Measurements from ENCODE around the gene PNMA6E.

PNMA6E gene

GRCh38 chrX:153434801-153435200 is 33.7 kb upstream of the PNMA6E start:
- H3K27ac ChIP-seq (ENCODE audit: low read depth, low read length), result no peak overlapping the region
- no peaks in the 10 kb centered on the region for H3K79me2 ChIP-seq (ENCODE audit: control insufficient read depth, insufficient read depth, low read length, unreplicated experiment)
- H3K36me3 ChIP-seq (ENCODE audit: insufficient read depth, low read length), result no peaks in the 10 kb centered on the region
- no peak overlapping the region for H2AFZ ChIP-seq (ENCODE audit: low read length, unreplicated experiment)
- no peak overlapping the region for H3K4me3 ChIP-seq (ENCODE audit: low read depth, low read length)
- no peaks in the 10 kb centered on the region for H3K4me1 ChIP-seq (ENCODE audit: control insufficient read depth, insufficient read depth, low read length, unreplicated experiment)
- H3K27me3 ChIP-seq (ENCODE audit: insufficient read depth, low read length), result peaks cover 7% of the 10 kb centered on the region; the same call in 1 of the 2 replicates

GRCh38 chrX:153433781-153434285 is 32.7 kb upstream of the PNMA6E start:
- no peak overlapping the region for H2AFZ ChIP-seq (ENCODE audit: low read length, unreplicated experiment)
- no peak overlapping the region for H3K4me3 ChIP-seq (ENCODE audit: low read depth, low read length)
- peaks cover 7% of the 10 kb centered on the region; the same call in 1 of the 2 replicates for H3K27me3 ChIP-seq (ENCODE audit: insufficient read depth, low read length)
- no peaks in the 10 kb centered on the region for H3K79me2 ChIP-seq (ENCODE audit: control insufficient read depth, insufficient read depth, low read length, unreplicated experiment)
- H3K4me1 ChIP-seq (ENCODE audit: control insufficient read depth, insufficient read depth, low read length, unreplicated experiment), result no peaks in the 10 kb centered on the region
- no peak overlapping the region for H3K27ac ChIP-seq (ENCODE audit: low read depth, low read length)
- H3K36me3 ChIP-seq (ENCODE audit: insufficient read depth, low read length), result no peaks in the 10 kb centered on the region

DNA sequence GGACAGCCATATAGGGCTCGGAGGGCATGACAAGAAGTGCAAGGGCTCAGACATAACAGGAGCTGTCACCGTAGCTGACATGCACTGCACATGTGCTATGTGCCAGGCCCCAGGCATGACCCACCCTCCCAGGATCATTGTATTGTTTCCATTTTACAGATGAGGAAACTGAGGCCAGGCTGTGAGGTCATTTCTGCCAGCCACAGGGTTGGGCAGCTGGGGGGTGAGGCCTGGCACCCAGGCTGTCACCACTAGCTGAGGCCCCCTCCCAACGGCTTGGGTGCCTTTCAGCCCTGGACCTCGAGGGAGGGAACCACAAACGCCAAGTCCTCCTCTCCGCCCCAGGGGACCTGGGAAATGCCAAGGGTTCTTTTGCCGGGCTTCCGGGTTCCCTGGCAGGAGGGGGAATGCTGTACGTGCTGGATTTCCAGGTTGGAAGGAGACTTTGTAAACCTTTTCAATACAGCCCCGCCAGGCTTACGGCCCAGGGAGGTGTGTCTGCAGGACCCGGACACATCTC is 32.1 kb upstream of the PNMA6E start:
- Histone ChIP-seq H2AFZ (ENCODE audit: low read length, unreplicated experiment) (no peak overlapping the region), H3K27me3 (ENCODE audit: insufficient read depth, low read length) (peaks cover 7% of the 10 kb centered on the region; the same call in 1 of the 2 replicates), H3K79me2 (ENCODE audit: control insufficient read depth, insufficient read depth, low read length, unreplicated experiment) (no peaks in the 10 kb centered on the region), H3K27ac (ENCODE audit: low read depth, low read length) (no peak overlapping the region), H3K4me3 (ENCODE audit: low read depth, low read length) (no peak overlapping the region), H3K4me1 (ENCODE audit: control insufficient read depth, insufficient read depth, low read length, unreplicated experiment) (no peaks in the 10 kb centered on the region), H3K36me3 (ENCODE audit: insufficient read depth, low read length) (no peaks in the 10 kb centered on the region)

- no peak overlapping the region for H2AFZ ChIP-seq (ENCODE audit: low read length, unreplicated experiment)
- no peaks in the 10 kb centered on the region for H3K79me2 ChIP-seq (ENCODE audit: control insufficient read depth, insufficient read depth, low read length, unreplicated experiment)
- no peak overlapping the region for H3K27ac ChIP-seq (ENCODE audit: low read depth, low read length)
- no peaks in the 10 kb centered on the region for H3K36me3 ChIP-seq (ENCODE audit: insufficient read depth, low read length)
- H3K27me3 ChIP-seq (ENCODE audit: insufficient read depth, low read length), result peaks cover 7% of the 10 kb centered on the region; the same call in 1 of the 2 replicates
- H3K4me1 ChIP-seq (ENCODE audit: control insufficient read depth, insufficient read depth, low read length, unreplicated experiment), result no peaks in the 10 kb centered on the region
- no peak overlapping the region for H3K4me3 ChIP-seq (ENCODE audit: low read depth, low read length)
Observed at GRCh38 chrX:153430796-153431195, 29.6 kb upstream of the PNMA6E start.

GRCh38 chrX:153426204-153426603 is 25.1 kb upstream of the PNMA6E start:
- Histone ChIP-seq H2AFZ (ENCODE audit: low read length, unreplicated experiment) (no peak overlapping the region), H3K4me3 (ENCODE audit: low read depth, low read length) (no peak overlapping the region), H3K79me2 (ENCODE audit: control insufficient read depth, insufficient read depth, low read length, unreplicated experiment) (no peaks in the 10 kb centered on the region), H3K4me1 (ENCODE audit: control insufficient read depth, insufficient read depth, low read length, unreplicated experiment) (no peaks in the 10 kb centered on the region), H3K27ac (ENCODE audit: low read depth, low read length) (no peak overlapping the region), H3K36me3 (ENCODE audit: insufficient read depth, low read length) (no peaks in the 10 kb centered on the region), H3K27me3 (ENCODE audit: insufficient read depth, low read length) (peaks cover 7% of the 10 kb centered on the region; the same call in 1 of the 2 replicates)

DNA sequence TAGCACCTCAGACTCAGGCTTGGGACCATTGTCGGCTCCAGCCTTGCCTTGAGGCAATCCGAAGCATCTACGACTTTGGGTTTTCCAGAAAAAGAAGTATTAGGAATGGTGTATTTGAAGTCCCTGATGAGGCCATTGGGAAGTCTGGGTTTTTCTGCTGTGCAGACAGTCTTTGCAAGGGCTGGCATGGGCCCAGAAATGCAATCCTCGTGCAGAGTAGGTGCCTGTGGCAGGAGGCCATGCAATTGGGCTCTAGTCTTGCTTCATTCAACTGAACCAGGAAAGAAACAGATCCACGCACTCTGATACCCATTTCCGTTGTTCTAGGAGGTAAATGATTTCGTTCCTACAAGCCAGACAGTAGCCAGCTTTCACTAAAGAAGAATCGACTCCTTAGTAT is 22.5 kb upstream of the PNMA6E start:
- Histone ChIP-seq H3K36me3 (ENCODE audit: insufficient read depth, low read length) (no peaks in the 10 kb centered on the region), H2AFZ (ENCODE audit: low read length, unreplicated experiment) (no peak overlapping the region), H3K4me3 (ENCODE audit: low read depth, low read length) (no peak overlapping the region), H3K27ac (ENCODE audit: low read depth, low read length) (no peak overlapping the region), H3K79me2 (ENCODE audit: control insufficient read depth, insufficient read depth, low read length, unreplicated experiment) (no peaks in the 10 kb centered on the region), H3K4me1 (ENCODE audit: control insufficient read depth, insufficient read depth, low read length, unreplicated experiment) (no peaks in the 10 kb centered on the region), H3K27me3 (ENCODE audit: insufficient read depth, low read length) (no peaks in the 10 kb centered on the region)

GRCh38 chrX:153421856-153422255 is 20.7 kb upstream of the PNMA6E start:
- no peaks in the 10 kb centered on the region for H3K27me3 ChIP-seq (ENCODE audit: insufficient read depth, low read length)
- H3K79me2 ChIP-seq (ENCODE audit: control insufficient read depth, insufficient read depth, low read length, unreplicated experiment), result no peaks in the 10 kb centered on the region
- H3K36me3 ChIP-seq (ENCODE audit: insufficient read depth, low read length), result no peaks in the 10 kb centered on the region
- no peak overlapping the region for H3K4me3 ChIP-seq (ENCODE audit: low read depth, low read length)
- H3K4me1 ChIP-seq (ENCODE audit: control insufficient read depth, insufficient read depth, low read length, unreplicated experiment), result no peaks in the 10 kb centered on the region
- H2AFZ ChIP-seq (ENCODE audit: low read length, unreplicated experiment), result no peak overlapping the region
- no peak overlapping the region for H3K27ac ChIP-seq (ENCODE audit: low read depth, low read length)

DNA sequence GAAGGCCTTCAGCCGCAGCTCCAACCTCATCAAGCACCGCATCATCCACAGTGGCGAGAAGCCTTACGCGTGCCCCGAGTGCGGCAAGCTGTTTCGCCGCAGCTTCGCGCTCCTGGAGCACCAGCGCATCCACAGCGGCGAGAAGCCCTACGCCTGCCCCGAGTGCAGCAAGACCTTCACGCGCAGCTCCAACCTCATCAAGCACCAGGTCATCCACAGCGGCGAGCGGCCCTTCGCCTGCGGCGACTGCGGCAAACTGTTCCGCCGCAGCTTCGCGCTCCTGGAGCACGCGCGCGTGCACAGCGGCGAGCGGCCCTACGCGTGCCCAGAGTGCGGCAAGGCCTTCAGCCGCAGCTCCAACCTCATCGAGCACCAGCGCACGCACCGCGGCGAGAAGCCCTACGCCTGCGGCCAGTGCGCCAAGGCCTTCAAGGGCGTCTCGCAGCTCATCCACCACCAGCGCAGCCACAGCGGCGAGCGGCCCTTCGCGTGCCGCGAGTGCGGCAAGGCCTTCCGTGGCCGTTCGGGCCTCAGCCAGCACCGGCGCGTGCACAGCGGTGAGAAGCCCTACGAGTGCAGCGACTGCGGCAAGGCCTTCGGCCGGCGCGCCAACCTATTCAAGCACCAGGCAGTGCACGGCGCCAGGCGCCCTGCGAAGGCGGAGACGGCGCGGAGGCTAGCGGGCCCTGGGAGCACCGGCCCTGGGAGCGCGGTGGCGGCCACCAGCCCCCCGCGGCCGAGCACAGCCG is 19.9 kb upstream of the PNMA6E start:
- no peaks in the 10 kb centered on the region for H3K79me2 ChIP-seq (ENCODE audit: control insufficient read depth, insufficient read depth, low read length, unreplicated experiment)
- H3K27ac ChIP-seq (ENCODE audit: low read depth, low read length), result no peak overlapping the region
- no peak overlapping the region for H3K4me3 ChIP-seq (ENCODE audit: low read depth, low read length)
- no peaks in the 10 kb centered on the region for H3K4me1 ChIP-seq (ENCODE audit: control insufficient read depth, insufficient read depth, low read length, unreplicated experiment)
- no peaks in the 10 kb centered on the region for H3K36me3 ChIP-seq (ENCODE audit: insufficient read depth, low read length)
- no peaks in the 10 kb centered on the region for H3K27me3 ChIP-seq (ENCODE audit: insufficient read depth, low read length)
- H2AFZ ChIP-seq (ENCODE audit: low read length, unreplicated experiment), result no peak overlapping the region

GRCh38 chrX:153417637-153418036 is 16.5 kb upstream of the PNMA6E start:
- H3K27ac ChIP-seq (ENCODE audit: low read depth, low read length), result no peak overlapping the region
- H3K4me1 ChIP-seq (ENCODE audit: control insufficient read depth, insufficient read depth, low read length, unreplicated experiment), result no peaks in the 10 kb centered on the region
- H3K27me3 ChIP-seq (ENCODE audit: insufficient read depth, low read length), result no peaks in the 10 kb centered on the region
- no peaks in the 10 kb centered on the region for H3K79me2 ChIP-seq (ENCODE audit: control insufficient read depth, insufficient read depth, low read length, unreplicated experiment)
- H3K36me3 ChIP-seq (ENCODE audit: insufficient read depth, low read length), result no peaks in the 10 kb centered on the region
- H2AFZ ChIP-seq (ENCODE audit: low read length, unreplicated experiment), result no peak overlapping the region
- H3K4me3 ChIP-seq (ENCODE audit: low read depth, low read length), result no peak overlapping the region

DNA sequence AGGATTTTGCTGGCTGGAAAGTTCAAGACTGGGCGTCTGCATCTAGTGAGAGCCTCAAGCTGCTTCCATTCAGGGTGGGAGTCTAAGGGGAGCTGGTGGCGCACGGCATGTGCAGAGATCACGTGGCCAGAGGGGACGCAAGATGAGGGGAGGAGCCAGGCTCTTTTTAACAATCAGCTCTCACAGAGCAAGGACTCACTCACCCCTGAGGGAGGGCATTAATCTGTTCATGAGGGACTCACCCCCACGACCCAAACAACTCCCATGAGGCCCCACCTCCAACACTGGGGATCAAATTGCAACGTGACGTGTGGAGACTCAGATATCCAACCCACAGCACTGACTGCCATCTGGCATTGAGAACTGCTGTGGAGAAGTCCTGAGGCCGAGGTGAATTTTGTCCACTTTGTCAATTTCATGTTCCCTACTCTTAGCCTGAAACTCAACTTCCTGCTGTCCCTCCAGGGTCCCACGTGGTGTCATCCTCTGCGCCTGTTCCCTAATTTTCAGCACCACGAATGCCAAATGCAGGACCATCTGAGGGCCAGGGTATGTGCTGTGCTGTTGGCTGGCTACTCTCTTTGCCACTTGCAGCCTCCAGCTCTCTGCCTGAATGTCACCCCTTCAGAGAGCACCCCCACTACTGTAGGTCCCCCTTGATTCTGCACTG is 15.8 kb upstream of the PNMA6E start:
- Histone ChIP-seq H3K36me3 (ENCODE audit: insufficient read depth, low read length) (no peaks in the 10 kb centered on the region), H2AFZ (ENCODE audit: low read length, unreplicated experiment) (no peak overlapping the region), H3K27ac (ENCODE audit: low read depth, low read length) (no peak overlapping the region), H3K27me3 (ENCODE audit: insufficient read depth, low read length) (no peaks in the 10 kb centered on the region), H3K4me3 (ENCODE audit: low read depth, low read length) (no peak overlapping the region), H3K79me2 (ENCODE audit: control insufficient read depth, insufficient read depth, low read length, unreplicated experiment) (no peaks in the 10 kb centered on the region), H3K4me1 (ENCODE audit: control insufficient read depth, insufficient read depth, low read length, unreplicated experiment) (no peaks in the 10 kb centered on the region)
